Neural progenitor cell (in vitro differentiated cells): ENCODE measurements around the gene SPACA9.

Source experiments
- CTCF ChIP-seq: fragments of 200-600 bp; sonication (generic); IDR thresholded peaks from 2 replicates; pipeline ENCODE4 v1.5.1; 2017; ENCODE audit warnings: antibody characterized with exemption, mild to moderate bottlenecking
- EZH2phosphoT487 ChIP-seq: fragments of 200-600 bp; sonication (generic); IDR thresholded peaks from 2 replicates; pipeline ENCODE4 v1.6.1; 2017; ENCODE audit warnings: antibody characterized with exemption

- TF ChIP-seq CTCF (no peak), EZH2phosphoT487 (no peak)
Observed at GRCh38 chr9:132877458-132877823, 1.3 kb upstream of the SPACA9 start.
